Measurements from ENCODE around the gene ARHGAP35.

GRCh38 chr19:46862503-46862834 lies 1.7 kb downstream of the ARHGAP35 start:
- TF ChIP-seq EP300 (IDR thresholded peaks at IDR 0.05; ENCODE audit: low read depth) = no peak
- no peak for TF ChIP-seq CTCF (IDR thresholded peaks at IDR 0.05)
- TF ChIP-seq POLR2AphosphoS5 (IDR thresholded peaks at IDR 0.05) = no peak

Data from transverse colon (tissue), 4 donors.